ENCODE measurements around the gene MANF.
A peak's percentile ranks its signal among the peaks of the same experiment; 100 is the strongest.

MANF gene

DNA sequence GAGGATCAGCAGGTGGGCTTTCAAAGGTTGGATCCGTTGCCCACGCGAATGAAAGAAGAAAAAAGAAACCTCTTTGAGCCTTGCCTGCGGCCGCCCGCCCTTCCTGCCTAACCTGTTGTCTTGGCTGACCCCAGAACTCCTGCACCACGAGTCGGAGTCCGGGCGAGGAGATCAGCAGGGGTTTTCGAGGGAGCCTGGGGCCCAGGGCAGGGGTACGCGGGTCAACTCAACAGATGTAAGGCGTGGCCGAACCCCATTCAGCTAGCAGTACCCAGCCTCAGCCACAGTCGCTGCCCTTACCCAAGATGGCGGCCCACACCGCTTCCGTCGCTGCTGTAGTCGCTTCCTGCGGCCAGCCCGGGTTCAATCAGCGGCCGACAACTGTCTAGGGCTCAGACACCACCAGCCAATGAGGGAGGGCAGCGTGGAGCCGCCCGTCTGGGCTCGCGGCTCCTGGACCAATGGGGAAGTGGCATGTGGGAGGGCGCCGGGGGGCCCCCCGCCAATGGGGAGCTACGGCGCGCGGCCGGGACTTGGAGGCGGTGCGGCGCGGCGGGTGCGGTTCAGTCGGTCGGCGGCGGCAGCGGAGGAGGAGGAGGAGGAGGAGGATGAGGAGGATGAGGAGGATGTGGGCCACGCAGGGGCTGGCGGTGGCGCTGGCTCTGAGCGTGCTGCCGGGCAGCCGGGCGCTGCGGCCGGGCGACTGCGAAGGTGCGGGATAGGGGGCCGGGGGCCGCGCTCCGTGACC, at the start of gene MANF:
MANF (plus strand) TSS at position 566 of the 748 bp plus-strand sequence; CDS start at position 618, 52 bp downstream.
- no peak for TF ChIP-seq CTCF (conservative IDR thresholded peaks at IDR 0.05; ENCODE audit: low read depth)
- ChIA-PET POLR2A (ENCODE audit: low non-redundant PET) (interaction anchor here (0.6 to 0.8 kb wide), 2 partner anchors 114 to 704 kb away, joined by 3 to 4 read pairs; no protein-coding TSS in a partner anchor), CTCF (no interaction called here)
- peak within 1 kb of the TSS; percentile 78 for H3K27ac ChIP-seq
- peak; percentile 99 for DNase-seq (ENCODE audit: low spot score)

- H3K27ac ChIP-seq: no peak overlapping the region
- DNase-seq (ENCODE audit: low spot score): no peak
- POLR2A ChIA-PET (ENCODE audit: low non-redundant PET): no interaction called here
- CTCF ChIA-PET: no interaction called here
- no peak for TF ChIP-seq CTCF (conservative IDR thresholded peaks at IDR 0.05; ENCODE audit: low read depth)
Observed at GRCh38 chr3:51336261-51336660, 48.8 kb upstream of the MANF start.

DNA sequence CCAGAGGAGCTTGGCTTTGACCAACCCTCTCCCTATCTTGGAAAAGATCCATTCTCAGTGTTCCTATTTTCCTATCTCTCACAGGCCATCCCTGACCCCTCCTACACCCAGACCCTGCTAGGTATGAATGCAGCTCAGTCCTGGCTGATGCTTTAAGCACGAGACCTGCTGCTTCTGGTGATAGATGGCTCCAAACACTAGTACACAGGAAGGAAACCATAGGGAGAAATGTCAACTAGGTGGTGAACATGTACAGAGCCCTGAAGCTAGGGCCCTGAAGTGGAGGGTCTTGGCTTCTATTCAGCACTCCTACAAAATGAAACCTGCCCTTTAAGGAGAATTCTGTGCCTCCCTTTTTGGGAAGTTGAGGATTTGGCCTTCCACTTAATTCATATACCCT, 47.4 kb upstream of the MANF start:
- TF ChIP-seq CTCF (conservative IDR thresholded peaks at IDR 0.05; ENCODE audit: low read depth): no peak
- ChIA-PET CTCF (interaction anchor here (0.7 kb wide), 1 partner anchor 22 kb away, joined by 3 read pairs; no protein-coding TSS in a partner anchor), POLR2A (ENCODE audit: low non-redundant PET) (no interaction called here)

DNA sequence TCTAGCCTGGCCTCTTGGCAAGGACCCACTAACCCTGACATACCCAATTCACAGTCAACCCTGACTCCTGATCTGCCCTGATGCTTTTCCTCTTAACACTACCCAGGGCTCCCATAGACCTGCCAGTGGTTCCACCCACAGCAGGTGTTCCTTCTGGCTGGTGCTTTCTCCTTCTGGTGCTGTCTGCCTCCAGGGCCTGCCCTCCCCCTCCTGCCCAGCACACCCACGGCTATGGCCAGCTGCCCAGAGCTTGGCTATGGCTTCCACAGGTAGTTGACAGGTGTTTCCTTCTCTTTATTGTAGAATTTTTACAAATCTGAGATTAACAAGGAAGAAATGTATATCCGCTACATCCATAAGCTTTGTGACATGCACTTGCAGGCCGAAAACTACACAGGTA, 46.5 kb upstream of the MANF start:
- ChIA-PET CTCF (no interaction called here), POLR2A (ENCODE audit: low non-redundant PET) (no interaction called here)
- no peak for DNase-seq (ENCODE audit: low spot score)
- no peak overlapping the region for H3K27ac ChIP-seq
- no peak for TF ChIP-seq CTCF (conservative IDR thresholded peaks at IDR 0.05; ENCODE audit: low read depth)

More for the DNA sequence above, 47.4 kb upstream of the MANF start:
- DNase-seq (ENCODE audit: low spot score): no peak
- no peak overlapping the region for H3K27ac ChIP-seq

GRCh38 chr3:51340013-51340829, 44.9 kb upstream of the MANF start:
- H3K27ac ChIP-seq: peak overlapping the region; percentile 82
- peak; percentile 86 for DNase-seq (ENCODE audit: low spot score)
- TF ChIP-seq CTCF (conservative IDR thresholded peaks at IDR 0.05; ENCODE audit: low read depth): no peak
- ChIA-PET CTCF (no interaction called here), POLR2A (ENCODE audit: low non-redundant PET) (no interaction called here)

DNA sequence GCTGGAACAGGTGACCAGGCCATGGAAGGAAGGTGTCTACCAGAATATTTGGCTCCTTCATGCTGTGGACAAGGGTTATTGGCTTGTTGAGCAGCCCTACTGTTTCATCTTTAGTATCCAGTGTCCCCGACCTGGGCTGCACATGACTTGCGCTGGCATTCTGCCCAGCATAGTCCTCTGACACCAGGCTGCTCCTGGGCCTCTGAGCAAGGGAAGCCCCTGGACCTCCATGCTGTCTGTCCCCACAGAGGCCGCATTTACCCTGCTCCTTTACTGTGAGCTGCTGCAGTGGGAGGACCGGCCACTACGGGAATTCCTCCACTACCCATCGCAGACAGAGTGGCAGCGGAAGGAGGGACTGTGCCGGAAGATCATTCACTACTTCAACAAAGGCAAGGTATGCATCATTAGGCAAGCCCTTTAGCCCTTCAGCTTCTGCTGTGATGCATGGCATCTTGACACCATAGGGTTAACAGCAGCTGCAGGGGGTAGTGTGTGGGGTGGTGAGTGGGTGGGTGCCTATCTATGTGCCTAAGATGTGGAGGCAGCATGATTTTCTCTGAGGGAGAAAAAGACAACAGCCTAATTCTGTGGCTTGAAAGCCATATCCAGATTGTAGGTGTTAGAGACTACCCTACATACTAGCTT, 44.0 kb upstream of the MANF start:
- peak overlapping the region; percentile 82 for H3K27ac ChIP-seq

More for the DNA sequence above, 44.0 kb upstream of the MANF start:
- no peak for DNase-seq (ENCODE audit: low spot score)
- CTCF ChIA-PET: no interaction called here
- POLR2A ChIA-PET (ENCODE audit: low non-redundant PET): no interaction called here
- TF ChIP-seq CTCF (conservative IDR thresholded peaks at IDR 0.05; ENCODE audit: low read depth): no peak

Measured in RWPE1 (cell line).